ENCODE measurements around the gene PARD3. TPM values are rescaled to one million over a fixed set of nuclear protein-coding genes. Genes with fewer than 3 reads are reported as not detected.
A peak's percentile ranks its signal among the peaks of the same experiment; 100 is the strongest.

The PARD3 gene
- polyA plus RNA-seq, 3 donors: 0.51 TPM; not detected in 2

DNA sequence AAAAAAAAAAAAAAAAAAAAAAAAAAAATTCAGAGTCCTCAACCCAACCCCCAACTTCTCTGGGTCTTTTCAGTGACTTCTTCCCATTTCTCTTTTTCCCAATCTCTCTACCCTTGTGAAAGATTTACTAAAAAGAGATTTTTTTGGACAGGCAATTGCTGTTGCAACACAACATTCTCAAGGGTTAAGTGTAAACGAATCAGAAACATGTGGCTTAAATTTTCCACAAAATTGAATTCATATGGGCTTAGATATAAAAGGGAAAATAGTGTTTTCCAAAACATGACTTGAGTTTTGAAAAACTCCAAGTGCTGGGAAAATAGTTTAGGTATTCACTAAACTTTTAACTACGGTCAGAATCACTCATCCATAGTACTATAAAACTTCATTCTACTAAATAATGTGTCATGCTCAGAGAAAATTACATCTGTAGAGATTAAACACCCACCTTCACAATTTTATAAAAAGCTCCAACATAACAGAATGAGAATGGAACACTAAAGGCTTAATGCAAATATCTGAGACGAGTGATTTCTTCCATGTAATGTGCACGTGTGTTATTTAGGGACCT lies 643.1 kb downstream of the PARD3 start:
- H3K9me3 ChIP-seq (replicated peaks in 1 of 2; ENCODE audit: control insufficient read depth in 1 of 2, insufficient read depth in 1 of 2, low read length in 2 of 2): no peaks in the 10 kb centered on the region
- no peak overlapping the region for H3K9ac ChIP-seq (ENCODE audit: insufficient read depth, low read length, poor library complexity, severe bottlenecking)
- no peak overlapping the region for H3K4me3 Mint-ChIP-seq
- H3K27me3 ChIP-seq (ENCODE audit: control insufficient read depth in 2 of 2, insufficient read depth in 2 of 2, low read length in 2 of 2): no peaks in the 10 kb centered on the region
- no peaks in the 10 kb centered on the region for H3K36me3 Mint-ChIP-seq
- H3K27me3 Mint-ChIP-seq (ENCODE audit: low read depth in 3 of 3): no peaks in the 10 kb centered on the region
- intact Hi-C loops (cut with micrococcal nuclease): no loop called here
- H3K79me2 ChIP-seq (ENCODE audit: insufficient read depth, low read length): no peaks in the 10 kb centered on the region
- DNase-seq: no peak
- peaks cover 21 to 32% of the 10 kb centered on the region in 2 donors for H3K4me1 ChIP-seq (ENCODE audit: control insufficient read depth in 1 of 2, insufficient read depth in 2 of 2, low read length in 2 of 2)
- H3K9me3 Mint-ChIP-seq: peaks cover 0 to 5% (median 0%) of the 10 kb centered on the region in 7 donors
- peaks cover 38% of the 10 kb centered on the region for H3K4me1 Mint-ChIP-seq
- no peak overlapping the region for H3K4me3 ChIP-seq (replicated peaks in 1 of 3; ENCODE audit: low read depth in 2 of 3, low read length in 3 of 3)
- whole genome bisulfite sequencing (ENCODE audit: insufficient coverage): 80% methylated on average over 1 of the region's 4 CpGs
- TF ChIP-seq, protein P1, sequence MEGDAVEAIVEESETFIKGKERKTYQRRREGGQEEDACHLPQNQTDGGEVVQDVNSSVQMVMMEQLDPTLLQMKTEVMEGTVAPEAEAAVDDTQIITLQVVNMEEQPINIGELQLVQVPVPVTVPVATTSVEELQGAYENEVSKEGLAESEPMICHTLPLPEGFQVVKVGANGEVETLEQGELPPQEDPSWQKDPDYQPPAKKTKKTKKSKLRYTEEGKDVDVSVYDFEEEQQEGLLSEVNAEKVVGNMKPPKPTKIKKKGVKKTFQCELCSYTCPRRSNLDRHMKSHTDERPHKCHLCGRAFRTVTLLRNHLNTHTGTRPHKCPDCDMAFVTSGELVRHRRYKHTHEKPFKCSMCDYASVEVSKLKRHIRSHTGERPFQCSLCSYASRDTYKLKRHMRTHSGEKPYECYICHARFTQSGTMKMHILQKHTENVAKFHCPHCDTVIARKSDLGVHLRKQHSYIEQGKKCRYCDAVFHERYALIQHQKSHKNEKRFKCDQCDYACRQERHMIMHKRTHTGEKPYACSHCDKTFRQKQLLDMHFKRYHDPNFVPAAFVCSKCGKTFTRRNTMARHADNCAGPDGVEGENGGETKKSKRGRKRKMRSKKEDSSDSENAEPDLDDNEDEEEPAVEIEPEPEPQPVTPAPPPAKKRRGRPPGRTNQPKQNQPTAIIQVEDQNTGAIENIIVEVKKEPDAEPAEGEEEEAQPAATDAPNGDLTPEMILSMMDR (IDR thresholded peaks at IDR 0.05): no peak
- H2AFZ ChIP-seq (ENCODE audit: insufficient read depth, low read depth, low read length, poor library complexity, severe bottlenecking): no peak overlapping the region
- H3K36me3 ChIP-seq (replicated peaks in 1 of 2; ENCODE audit: control insufficient read depth in 1 of 2, insufficient read depth in 2 of 2, low read length in 2 of 2): no peaks in the 10 kb centered on the region
- peak overlapping the region in 1 of 7 donors; percentile 13 for H3K27ac Mint-ChIP-seq
- H4K20me1 ChIP-seq (ENCODE audit: insufficient read depth, low read length): no peaks in the 10 kb centered on the region
- no peak overlapping the region for H3K4me2 ChIP-seq (replicated peaks; ENCODE audit: extremely low read depth, low read length, poor library complexity, severe bottlenecking)
- no peak overlapping the region for H3K27ac ChIP-seq (ENCODE audit: low read depth in 1 of 2, low read length in 2 of 2)

DNA sequence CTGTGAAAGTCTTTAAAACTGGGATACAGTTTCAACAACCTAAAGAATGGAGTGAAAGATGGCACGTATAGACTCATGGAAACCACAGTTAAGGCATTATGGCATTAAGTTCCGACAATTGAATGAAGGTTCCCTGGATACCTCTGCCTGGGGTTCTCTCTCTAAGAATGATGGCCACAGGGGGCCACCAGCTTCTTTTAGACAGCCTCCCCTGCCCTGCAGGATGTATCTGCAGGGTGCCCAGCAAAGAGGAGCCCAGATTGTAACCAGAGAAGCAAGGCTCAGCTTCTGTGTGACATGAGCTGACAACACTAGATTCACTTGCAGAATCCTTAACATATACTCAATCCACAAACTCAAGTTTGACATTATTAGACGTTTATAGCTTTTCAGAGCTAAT lies 645.4 kb downstream of the PARD3 start:
- DNase-seq: no peak
- Mint-ChIP-seq H3K27ac (no peak overlapping the region), H3K4me3 (no peak overlapping the region), H3K9me3 (peaks cover 0 to 6% (median 0%) of the 10 kb centered on the region in 7 donors), H3K4me1 (peaks cover 38% of the 10 kb centered on the region), H3K27me3 (ENCODE audit: low read depth in 3 of 3) (no peaks in the 10 kb centered on the region), H3K36me3 (no peaks in the 10 kb centered on the region)
- no peak overlapping the region for H3K4me2 ChIP-seq (replicated peaks; ENCODE audit: extremely low read depth, low read length, poor library complexity, severe bottlenecking)
- no peak overlapping the region for H3K27ac ChIP-seq (ENCODE audit: low read depth in 1 of 2, low read length in 2 of 2)
- no peaks in the 10 kb centered on the region for H3K36me3 ChIP-seq (replicated peaks in 1 of 2; ENCODE audit: control insufficient read depth in 1 of 2, insufficient read depth in 2 of 2, low read length in 2 of 2)
- H4K20me1 ChIP-seq (ENCODE audit: insufficient read depth, low read length): no peaks in the 10 kb centered on the region
- TF ChIP-seq, protein P1 (IDR thresholded peaks at IDR 0.05): no peak
- no peak overlapping the region for H2AFZ ChIP-seq (ENCODE audit: insufficient read depth, low read depth, low read length, poor library complexity, severe bottlenecking)
- no peaks in the 10 kb centered on the region for H3K79me2 ChIP-seq (ENCODE audit: insufficient read depth, low read length)
- H3K27me3 ChIP-seq (ENCODE audit: control insufficient read depth in 2 of 2, insufficient read depth in 2 of 2, low read length in 2 of 2): no peaks in the 10 kb centered on the region
- WGBS (ENCODE audit: insufficient coverage): 100% methylated on average over 2 of the region's 3 CpGs
- intact Hi-C loops (cut with micrococcal nuclease): no loop called here
- no peak overlapping the region for H3K4me3 ChIP-seq (replicated peaks in 1 of 3; ENCODE audit: low read depth in 2 of 3, low read length in 3 of 3)
- peaks cover 21 to 32% of the 10 kb centered on the region in 2 donors for H3K4me1 ChIP-seq (ENCODE audit: control insufficient read depth in 1 of 2, insufficient read depth in 2 of 2, low read length in 2 of 2)
- no peak overlapping the region for H3K9ac ChIP-seq (ENCODE audit: insufficient read depth, low read length, poor library complexity, severe bottlenecking)
- no peaks in the 10 kb centered on the region for H3K9me3 ChIP-seq (replicated peaks in 1 of 2; ENCODE audit: control insufficient read depth in 1 of 2, insufficient read depth in 1 of 2, low read length in 2 of 2)

All from CD14-positive monocyte (primary cell).